SK-N-SH (cell line): Measurements from ENCODE around the gene ARL14. TPM values are rescaled to one million over a fixed set of nuclear protein-coding genes. Genes with fewer than 3 reads are reported as not detected.

ENCODE experiments used
- CTCF ChIA-PET: fragments of 300-600, 350-600 bp; formaldehyde crosslinking; extraction: SDS; loops from one replicate; lab custom pipeline; 2021; lab: Yijun Ruan, JAX
- POLR2A ChIA-PET: fragments of 350-600 bp; sonication (Branson Sonifier 250); formaldehyde crosslinking; extraction: SDS; loops from one replicate; lab custom pipeline; 2020; ENCODE audit warnings: antibody characterized with exemption, inconsistent platforms; lab: Yijun Ruan, JAX
- DNase-seq: peaks from one replicate; pipeline ENCODE4 v3.0.0; 2012
- H2AFZ ChIP-seq: fragments of 200-600 bp; sonication (generic); 2 replicates; pipeline ENCODE4 v1.8.1; 2016; ENCODE audit warnings: antibody characterized with exemption, mild to moderate bottlenecking, low read depth
- H3F3A ChIP-seq: fragments of 200-600 bp; sonication (generic); replicated peaks from 2 replicates; pipeline ENCODE3; 2016; ENCODE audit warnings: antibody characterized with exemption, mild to moderate bottlenecking; ENCODE audit not compliant: insufficient read depth
- H3K27ac ChIP-seq, 2 experiments: fragments of 200-500 bp in 1 of 2; fragments of 200-600 bp in 1 of 2; sonication (Bioruptor generic) in 1 of 2; sonication (generic), shearing (Covaris generic) in 1 of 2; 2 replicates each; pipeline versions ENCODE4 v1.5.1 to v1.6.1; 2014 to 2016; ENCODE audit warnings: low read depth in 2 of 2, inconsistent platforms in 1 of 2, low read length in 1 of 2, mild to moderate bottlenecking in 1 of 2, mixed read lengths in 1 of 2
- H3K27me3 ChIP-seq: fragments of 200-600 bp; sonication (generic), shearing (Covaris generic); 2 replicates; pipeline ENCODE4 v1.6.1; 2016; ENCODE audit warnings: mixed run types; ENCODE audit not compliant: insufficient read depth
- H3K36me3 ChIP-seq, 2 experiments: fragments of 200-500 bp in 1 of 2; fragments of 200-600 bp in 1 of 2; sonication (Bioruptor generic) in 1 of 2; sonication (generic) in 1 of 2; replicated peaks in 1 of 2; 2 replicates each; pipeline versions ENCODE3 to v1.5.1; 2014 to 2016; ENCODE audit warnings: low read length in 1 of 2, mild to moderate bottlenecking in 1 of 2; ENCODE audit not compliant: insufficient read depth in 2 of 2, control insufficient read depth in 1 of 2
- H3K4me1 ChIP-seq, 2 experiments: fragments of 200-500 bp in 1 of 2; fragments of 200-600 bp in 1 of 2; sonication (Bioruptor generic) in 1 of 2; sonication (generic), shearing (Covaris generic) in 1 of 2; 2 replicates each; pipeline versions ENCODE4 v1.5.1 to v1.6.1; 2014 to 2016; ENCODE audit warnings: low read depth in 1 of 2, low read length in 1 of 2, mixed run types in 1 of 2; ENCODE audit not compliant: insufficient read depth in 2 of 2, control insufficient read depth in 1 of 2
- H3K4me2 ChIP-seq: fragments of 200-600 bp; sonication (generic), shearing (Covaris generic); 2 replicates; pipeline ENCODE4 v1.6.1; 2017; ENCODE audit warnings: mixed run types
- H3K4me3 ChIP-seq, 2 experiments: fragments of 200-500 bp in 1 of 2; fragments of 200-600 bp in 1 of 2; sonication (Bioruptor generic) in 1 of 2; sonication (generic), shearing (Covaris generic) in 1 of 2; 2 replicates each; pipeline versions ENCODE4 v1.5.1 to v1.8.1; 2014 to 2016; ENCODE audit warnings: low read depth in 2 of 2, inconsistent platforms in 1 of 2, low read length in 1 of 2, mild to moderate bottlenecking in 1 of 2, mixed read lengths in 1 of 2, moderate library complexity in 1 of 2
- H3K79me2 ChIP-seq: fragments of 200-600 bp; sonication (generic); 2 replicates; pipeline ENCODE4 v1.8.1; 2017; ENCODE audit warnings: mild to moderate bottlenecking; ENCODE audit not compliant: insufficient read depth
- H3K9ac ChIP-seq: fragments of 200-600 bp; sonication (generic); 2 replicates; pipeline ENCODE4 v1.6.1; 2017; ENCODE audit warnings: mixed run types
- H3K9me2 ChIP-seq: fragments of 200-600 bp; sonication (generic); 2 replicates; pipeline ENCODE4 v1.6.1; 2017; ENCODE audit warnings: mixed run types
- H3K9me3 ChIP-seq: fragments of 200-600 bp; sonication (generic); 2 replicates; pipeline ENCODE4 v1.6.1; 2017; ENCODE audit warnings: mixed run types, mild to moderate bottlenecking, moderate library complexity
- H4K20me1 ChIP-seq: fragments of 200-600 bp; sonication (generic); 2 replicates; pipeline ENCODE4 v1.6.1; 2017; ENCODE audit warnings: mild to moderate bottlenecking, mixed run types; ENCODE audit not compliant: insufficient read depth
- CTCF ChIP-seq: fragments of 200-600 bp; sonication (generic); IDR thresholded peaks from 2 replicates; pipeline ENCODE4 v1.6.1; 2017; ENCODE audit warnings: antibody characterized with exemption, mild to moderate bottlenecking, moderate library complexity
- EP300 ChIP-seq, 2 experiments: IDR thresholded peaks; 2 replicates each; pipeline versions ENCODE4 v1.4.0 to v1.6.1; 2012; ENCODE audit warnings: borderline replicate concordance in 1 of 2, low read depth in 1 of 2, low read length in 1 of 2
- EZH2phosphoT487 ChIP-seq: fragments of 200-600 bp; sonication (generic); IDR thresholded peaks from 2 replicates; pipeline ENCODE4 v1.6.1; 2017; ENCODE audit warnings: low read depth, mixed run types, mild to moderate bottlenecking, antibody characterized with exemption, moderate library complexity, borderline replicate concordance
- FOSL2 ChIP-seq: IDR thresholded peaks from 2 replicates; pipeline ENCODE4 v1.4.0; 2012; ENCODE audit warnings: low read depth, mild to moderate bottlenecking, moderate library complexity, borderline replicate concordance
- FOXJ3 ChIP-seq: sonication (generic); formaldehyde crosslinking; IDR thresholded peaks from 2 replicates; pipeline ENCODE4 v1.5.1; 2020; ENCODE audit warnings: mild to moderate bottlenecking, missing genetic modification reagents
- GABPA ChIP-seq: IDR thresholded peaks from 2 replicates; pipeline ENCODE4 v1.4.0; 2012; ENCODE audit warnings: low read depth, mild to moderate bottlenecking
- GATA2 ChIP-seq: sonication (generic); formaldehyde crosslinking; IDR thresholded peaks from 2 replicates; pipeline ENCODE4 v1.5.0; 2020; ENCODE audit warnings: mild to moderate bottlenecking, missing genetic modification reagents
- JUND ChIP-seq: IDR thresholded peaks from 2 replicates; pipeline ENCODE4 v1.4.0; 2012
- MEF2A ChIP-seq: IDR thresholded peaks from 2 replicates; pipeline ENCODE4 v1.4.0; 2012; ENCODE audit warnings: low read depth, borderline replicate concordance
- NFIC ChIP-seq: IDR thresholded peaks from 2 replicates; pipeline ENCODE4 v1.4.0; 2012; ENCODE audit warnings: borderline replicate concordance
- NRF1 ChIP-seq: IDR thresholded peaks from 2 replicates; pipeline ENCODE4 v1.6.1; 2012; ENCODE audit warnings: low read depth, mild to moderate bottlenecking, low read length
- RCOR1 ChIP-seq: fragments of 150-350 bp; IDR thresholded peaks from 2 replicates; pipeline ENCODE4 v1.6.1; 2017; ENCODE audit warnings: antibody characterized with exemption, low read length
- RFX5 ChIP-seq: IDR thresholded peaks from 2 replicates; pipeline ENCODE4 v1.6.1; 2012; ENCODE audit warnings: mild to moderate bottlenecking, improper control_type of control experiment, low read length
- TCF12 ChIP-seq: IDR thresholded peaks from 2 replicates; pipeline ENCODE4 v1.4.0; 2012
- TEAD4 ChIP-seq: IDR thresholded peaks from 2 replicates; pipeline ENCODE4 v1.4.0; 2012; ENCODE audit warnings: mild to moderate bottlenecking, borderline replicate concordance; ENCODE audit not compliant: insufficient read depth
- USF2 ChIP-seq: fragments of 150-350 bp; IDR thresholded peaks from 2 replicates; pipeline ENCODE4 v1.6.1; 2017; ENCODE audit warnings: antibody characterized with exemption, low read length, low read depth, borderline replicate concordance
- WGBS: methylation state at CpG from one replicate; pipeline ENCODE4 v1.1.6; 2017; ENCODE audit warnings: low lambda C conversion rate; 5-methylcytosine and 5-hydroxymethylcytosine counted together
- polyA plus RNA-seq, 3 experiments: library from polyadenylated mRNA; depleted of rRNA; stranded (reverse); fragments of >200 nt; gene quantifications; 2 replicates each; pipeline ENCODE4 v1.2.3, GENCODE V29; 2012
- TF ChIP-seq, protein P1 (sequence below): IDR thresholded peaks from 2 replicates; pipeline ENCODE4 v1.4.0; 2012; ENCODE audit warnings: low read depth, borderline replicate concordance
- TF ChIP-seq, protein P2 (sequence below): IDR thresholded peaks from 2 replicates; pipeline ENCODE4 v1.6.1; 2012; ENCODE audit warnings: mild to moderate bottlenecking, low read depth, low read length, moderate library complexity

ARL14 gene
- polyA plus RNA-seq, 1 of the 3 experiments (the other 2 are of a cell fraction) = not detected

- CTCF ChIA-PET = interaction anchor here (1.2 kb wide), 1 partner anchor 10 kb away, joined by 3 read pairs; no protein-coding TSS in a partner anchor
- H3K9ac ChIP-seq = no peak overlapping the region
These were observed 17.4 kb downstream of the ARL14 start for GRCh38 chr3:160694345-160694744.

More at GRCh38 chr3:160694345-160694744, 17.4 kb downstream of the ARL14 start:
- Histone ChIP-seq H4K20me1 (no peaks in the 10 kb centered on the region), H3K27ac (no peak overlapping the region), H3F3A (no peaks in the 10 kb centered on the region), H3K4me2 (no peak overlapping the region), H3K4me3 (no peak overlapping the region), H3K9me2 (no peaks in the 10 kb centered on the region), H3K9me3 (no peaks in the 10 kb centered on the region), H3K27me3 (no peaks in the 10 kb centered on the region), H3K4me1 (peaks cover 0 to 5% of the 10 kb centered on the region in 2 experiments; a peak in 2 of 4 replicates), H3K36me3 (no peaks in the 10 kb centered on the region), H2AFZ (no peak overlapping the region), H3K79me2 (no peaks in the 10 kb centered on the region)
- no peak for TF ChIP-seq JUND
- no peak for TF ChIP-seq FOSL2
- TF ChIP-seq TCF12 = no peak
- TF ChIP-seq, protein P1, sequence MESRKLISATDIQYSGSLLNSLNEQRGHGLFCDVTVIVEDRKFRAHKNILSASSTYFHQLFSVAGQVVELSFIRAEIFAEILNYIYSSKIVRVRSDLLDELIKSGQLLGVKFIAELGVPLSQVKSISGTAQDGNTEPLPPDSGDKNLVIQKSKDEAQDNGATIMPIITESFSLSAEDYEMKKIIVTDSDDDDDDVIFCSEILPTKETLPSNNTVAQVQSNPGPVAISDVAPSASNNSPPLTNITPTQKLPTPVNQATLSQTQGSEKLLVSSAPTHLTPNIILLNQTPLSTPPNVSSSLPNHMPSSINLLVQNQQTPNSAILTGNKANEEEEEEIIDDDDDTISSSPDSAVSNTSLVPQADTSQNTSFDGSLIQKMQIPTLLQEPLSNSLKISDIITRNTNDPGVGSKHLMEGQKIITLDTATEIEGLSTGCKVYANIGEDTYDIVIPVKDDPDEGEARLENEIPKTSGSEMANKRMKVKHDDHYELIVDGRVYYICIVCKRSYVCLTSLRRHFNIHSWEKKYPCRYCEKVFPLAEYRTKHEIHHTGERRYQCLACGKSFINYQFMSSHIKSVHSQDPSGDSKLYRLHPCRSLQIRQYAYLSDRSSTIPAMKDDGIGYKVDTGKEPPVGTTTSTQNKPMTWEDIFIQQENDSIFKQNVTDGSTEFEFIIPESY = no peak
- no peak for TF ChIP-seq EZH2phosphoT487
- no peak for TF ChIP-seq EP300 (IDR thresholded peaks at IDR 0.05; ENCODE audit: borderline replicate concordance in 1 of 2, low read depth in 1 of 2, low read length in 1 of 2)
- no peak for TF ChIP-seq FOXJ3 (CRISPR knock-in tag)
- no peak for TF ChIP-seq NFIC
- TF ChIP-seq NRF1 = no peak
- TF ChIP-seq TEAD4 = no peak
- TF ChIP-seq, protein P2, sequence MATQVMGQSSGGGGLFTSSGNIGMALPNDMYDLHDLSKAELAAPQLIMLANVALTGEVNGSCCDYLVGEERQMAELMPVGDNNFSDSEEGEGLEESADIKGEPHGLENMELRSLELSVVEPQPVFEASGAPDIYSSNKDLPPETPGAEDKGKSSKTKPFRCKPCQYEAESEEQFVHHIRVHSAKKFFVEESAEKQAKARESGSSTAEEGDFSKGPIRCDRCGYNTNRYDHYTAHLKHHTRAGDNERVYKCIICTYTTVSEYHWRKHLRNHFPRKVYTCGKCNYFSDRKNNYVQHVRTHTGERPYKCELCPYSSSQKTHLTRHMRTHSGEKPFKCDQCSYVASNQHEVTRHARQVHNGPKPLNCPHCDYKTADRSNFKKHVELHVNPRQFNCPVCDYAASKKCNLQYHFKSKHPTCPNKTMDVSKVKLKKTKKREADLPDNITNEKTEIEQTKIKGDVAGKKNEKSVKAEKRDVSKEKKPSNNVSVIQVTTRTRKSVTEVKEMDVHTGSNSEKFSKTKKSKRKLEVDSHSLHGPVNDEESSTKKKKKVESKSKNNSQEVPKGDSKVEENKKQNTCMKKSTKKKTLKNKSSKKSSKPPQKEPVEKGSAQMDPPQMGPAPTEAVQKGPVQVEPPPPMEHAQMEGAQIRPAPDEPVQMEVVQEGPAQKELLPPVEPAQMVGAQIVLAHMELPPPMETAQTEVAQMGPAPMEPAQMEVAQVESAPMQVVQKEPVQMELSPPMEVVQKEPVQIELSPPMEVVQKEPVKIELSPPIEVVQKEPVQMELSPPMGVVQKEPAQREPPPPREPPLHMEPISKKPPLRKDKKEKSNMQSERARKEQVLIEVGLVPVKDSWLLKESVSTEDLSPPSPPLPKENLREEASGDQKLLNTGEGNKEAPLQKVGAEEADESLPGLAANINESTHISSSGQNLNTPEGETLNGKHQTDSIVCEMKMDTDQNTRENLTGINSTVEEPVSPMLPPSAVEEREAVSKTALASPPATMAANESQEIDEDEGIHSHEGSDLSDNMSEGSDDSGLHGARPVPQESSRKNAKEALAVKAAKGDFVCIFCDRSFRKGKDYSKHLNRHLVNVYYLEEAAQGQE = no peak
- no peak for TF ChIP-seq MEF2A
- TF ChIP-seq USF2 = no peak
- TF ChIP-seq GABPA = no peak
- no peak for TF ChIP-seq CTCF
- no peak for TF ChIP-seq RFX5
- TF ChIP-seq RCOR1 = no peak
- no peak for TF ChIP-seq GATA2 (CRISPR knock-in tag)
- WGBS = 56% methylated on average over 3 of the region's 3 CpGs
- DNase-seq = no peak
- POLR2A ChIA-PET = no interaction called here
